Astrocyte (in vitro differentiated cells and primary cell): ENCODE data around the gene TOP3A. TPM values are rescaled to one million over a fixed set of nuclear protein-coding genes. Genes with fewer than 3 reads are reported as not detected.
A peak's percentile ranks its signal among the peaks of the same experiment; 100 is the strongest.

Source experiments
- DNase-seq: peaks from one replicate; pipeline ENCODE4 v3.0.0-alpha.2; 2010; ENCODE audit warnings: low read depth
- FAIRE-seq: peaks from 2 replicates; lab custom pipeline; 2011; peaks lifted over from hg19 to GRCh38; lab: Jason Lieb, UNC
- H2AFZ ChIP-seq: 2 replicates; pipeline ENCODE4 v1.6.0; 2012; ENCODE audit warnings: low read depth, low read length, inconsistent platforms
- H3K27ac ChIP-seq: 2 replicates; pipeline ENCODE4 v1.5.1; 2011; ENCODE audit warnings: low read depth, low read length, inconsistent platforms
- H3K27me3 ChIP-seq: 2 replicates; pipeline ENCODE4 v1.6.0; 2011; ENCODE audit warnings: low read length, inconsistent platforms; ENCODE audit not compliant: insufficient read depth
- H3K36me3 ChIP-seq: 2 replicates; pipeline ENCODE4 v1.5.1; 2011; ENCODE audit warnings: low read length, inconsistent platforms; ENCODE audit not compliant: insufficient read depth
- H3K4me1 ChIP-seq: 2 replicates; pipeline ENCODE4 v1.5.1; 2011; ENCODE audit warnings: low read length, inconsistent platforms; ENCODE audit not compliant: insufficient read depth
- H3K4me2 ChIP-seq: 2 replicates; pipeline ENCODE4 v1.6.0; 2012; ENCODE audit warnings: low read length, inconsistent platforms
- H3K4me3 ChIP-seq: 2 replicates; pipeline ENCODE4 v1.5.1; 2011; ENCODE audit warnings: low read depth, mild to moderate bottlenecking, low read length, inconsistent platforms; ENCODE audit not compliant: insufficient read depth
- H3K79me2 ChIP-seq: 2 replicates; pipeline ENCODE4 v1.6.0; 2012; ENCODE audit warnings: mild to moderate bottlenecking, low read length, inconsistent platforms; ENCODE audit not compliant: insufficient read depth
- H3K9ac ChIP-seq: 2 replicates; pipeline ENCODE4 v1.6.0; 2012; ENCODE audit warnings: mild to moderate bottlenecking, low read length, inconsistent platforms
- H3K9me3 ChIP-seq: 2 replicates; pipeline ENCODE4 v1.5.1; 2012; ENCODE audit warnings: low read depth, mild to moderate bottlenecking, low read length, inconsistent platforms; ENCODE audit not compliant: insufficient read depth
- H4K20me1 ChIP-seq: 2 replicates; pipeline ENCODE4 v1.6.0; 2012; ENCODE audit warnings: low read length, inconsistent platforms; ENCODE audit not compliant: insufficient read depth
- H3K27ac Mint-ChIP-seq: one replicate; pipeline ENCODE4 v1.8.0; 2021; ENCODE audit warnings: mild to moderate bottlenecking, mixed read lengths; ENCODE audit not compliant: unreplicated experiment
- H3K27me3 Mint-ChIP-seq: one replicate; pipeline ENCODE4 v1.8.0; 2021; ENCODE audit warnings: low read depth, mixed read lengths; ENCODE audit not compliant: unreplicated experiment
- H3K36me3 Mint-ChIP-seq: one replicate; pipeline ENCODE4 v1.8.0; 2021; ENCODE audit warnings: low read depth, mixed read lengths; ENCODE audit not compliant: unreplicated experiment
- H3K4me1 Mint-ChIP-seq: one replicate; pipeline ENCODE4 v1.8.0; 2021; ENCODE audit warnings: low read depth, mixed read lengths; ENCODE audit not compliant: unreplicated experiment
- H3K4me3 Mint-ChIP-seq: one replicate; pipeline ENCODE4 v1.8.0; 2021; ENCODE audit warnings: mild to moderate bottlenecking, moderate library complexity, mixed read lengths; ENCODE audit not compliant: unreplicated experiment
- H3K9me3 Mint-ChIP-seq: one replicate; pipeline ENCODE4 v1.8.0; 2021; ENCODE audit warnings: mild to moderate bottlenecking, mixed read lengths; ENCODE audit not compliant: unreplicated experiment
- CTCF ChIP-seq: IDR thresholded peaks from 2 replicates; pipeline ENCODE4 v1.5.1; 2011; ENCODE audit warnings: low read depth, mild to moderate bottlenecking, inconsistent platforms, low read length, moderate library complexity; ENCODE audit not compliant: insufficient read depth
- EZH2 ChIP-seq: IDR thresholded peaks from 2 replicates; pipeline ENCODE4 v1.6.1; 2012; ENCODE audit warnings: mild to moderate bottlenecking, low read length, inconsistent platforms; ENCODE audit not compliant: insufficient read depth
- total RNA-seq: library from RNA; stranded (reverse); gene quantifications from 2 replicates; pipeline ENCODE4 v1.2.1, GENCODE V29; 2021

The TOP3A gene
- total RNA-seq, 1 donor from 2014 or later: 31.0 TPM

GRCh38 chr17:18250259-18250658, 64.5 kb downstream of the TOP3A start:
- Histone ChIP-seq H3K27ac (no peak overlapping the region), H3K36me3 (peaks cover 31% of the 10 kb centered on the region), H3K9ac (no peak overlapping the region), H4K20me1 (peaks cover 84% of the 10 kb centered on the region), H2AFZ (no peak overlapping the region), H3K4me3 (no peak overlapping the region), H3K79me2 (peaks cover 11% of the 10 kb centered on the region), H3K4me2 (no peak overlapping the region), H3K27me3 (no peaks in the 10 kb centered on the region), H3K4me1 (peaks cover 7% of the 10 kb centered on the region), H3K9me3 (no peaks in the 10 kb centered on the region)
- no peaks in the 10 kb centered on the region for H3K9me3 Mint-ChIP-seq
- no peak overlapping the region for H3K4me3 Mint-ChIP-seq
- no peak overlapping the region for H3K27ac Mint-ChIP-seq
- peaks cover 30% of the 10 kb centered on the region for H3K36me3 Mint-ChIP-seq
- no peaks in the 10 kb centered on the region for H3K27me3 Mint-ChIP-seq
- peaks cover 5% of the 10 kb centered on the region for H3K4me1 Mint-ChIP-seq
- TF ChIP-seq CTCF (no peak), EZH2 (no peak)
- FAIRE-seq (no peak), DNase-seq (no peak)

- Histone ChIP-seq H4K20me1 (peaks cover 77% of the 10 kb centered on the region), H3K9ac (no peak overlapping the region), H3K36me3 (peaks cover 33% of the 10 kb centered on the region), H3K27me3 (no peaks in the 10 kb centered on the region), H3K9me3 (no peaks in the 10 kb centered on the region), H3K4me1 (peaks cover 7% of the 10 kb centered on the region), H3K4me2 (no peak overlapping the region), H3K79me2 (peaks cover 4% of the 10 kb centered on the region), H3K4me3 (no peak overlapping the region), H2AFZ (no peak overlapping the region), H3K27ac (no peak overlapping the region)
- Mint-ChIP-seq H3K36me3 (peaks cover 30% of the 10 kb centered on the region), H3K4me1 (peaks cover 5% of the 10 kb centered on the region), H3K27ac (no peak overlapping the region), H3K4me3 (no peak overlapping the region), H3K27me3 (no peaks in the 10 kb centered on the region), H3K9me3 (no peaks in the 10 kb centered on the region)
- DNase-seq (no peak), FAIRE-seq (no peak)
- TF ChIP-seq CTCF (no peak), EZH2 (no peak)
Observed at GRCh38 chr17:18248811-18249210, 66.0 kb downstream of the TOP3A start.

GRCh38 chr17:18248300-18248731, 66.5 kb downstream of the TOP3A start:
- peak; percentile 38 for DNase-seq
- Mint-ChIP-seq H3K36me3 (peaks cover 30% of the 10 kb centered on the region), H3K4me1 (peaks cover 5% of the 10 kb centered on the region), H3K9me3 (no peaks in the 10 kb centered on the region), H3K27ac (peak overlapping the region; percentile 53), H3K27me3 (no peaks in the 10 kb centered on the region), H3K4me3 (peak overlapping the region; percentile 54)
- TF ChIP-seq CTCF (peak; percentile 67), EZH2 (no peak)
- FAIRE-seq: no peak
- H3K9me3 ChIP-seq: no peaks in the 10 kb centered on the region
- no peak overlapping the region for H3K27ac ChIP-seq
- H3K4me1 ChIP-seq: peaks cover 7% of the 10 kb centered on the region
- peaks cover 77% of the 10 kb centered on the region for H4K20me1 ChIP-seq
- no peak overlapping the region for H3K4me2 ChIP-seq
- peaks cover 33% of the 10 kb centered on the region for H3K36me3 ChIP-seq
- H3K9ac ChIP-seq: no peak overlapping the region
- peaks cover 2% of the 10 kb centered on the region for H3K79me2 ChIP-seq
- H3K4me3 ChIP-seq: no peak overlapping the region
- H3K27me3 ChIP-seq: no peaks in the 10 kb centered on the region
- no peak overlapping the region for H2AFZ ChIP-seq
